Tibial artery (tissue), 4 donors: ENCODE results near the gene ZFY.

ENCODE experiments used
- DNase-seq, 2 donors: peaks; one replicate each; pipeline ENCODE4 v3.0.0-alpha.2; 2019
- H3K27ac ChIP-seq, 2 donors: fragments of 200-600 bp; sonication (generic) in 1 of 2; 1 replicate in 1 of 2; 2 replicates in 1 of 2; pipeline ENCODE4 v1.5.1; 2018 to 2019; ENCODE audit warnings: mild to moderate bottlenecking in 1 of 2
- H3K27me3 ChIP-seq, 2 donors: fragments of 200-600 bp; sonication (generic) in 1 of 2; one replicate each; pipeline versions ENCODE4 v1.5.1 to v1.6.0; 2016 to 2019
- H3K36me3 ChIP-seq, 3 donors: fragments of 200-600 bp; sonication (generic) in 2 of 3; one replicate each; pipeline ENCODE4 v1.5.1; 2016 to 2019; ENCODE audit warnings: mild to moderate bottlenecking in 2 of 3
- H3K4me1 ChIP-seq, 4 donors: fragments of 200-600 bp; sonication (generic) in 2 of 4; 1 replicate in 3 of 4; 2 replicates in 1 of 4; pipeline ENCODE4 v1.5.1; 2016 to 2019
- H3K4me3 ChIP-seq, 2 donors: fragments of 200-600 bp; sonication (generic) in 1 of 2; 1 replicate in 1 of 2; 2 replicates in 1 of 2; pipeline ENCODE4 v1.5.1; 2018 to 2019; ENCODE audit warnings: mild to moderate bottlenecking in 2 of 2
- H3K9me3 ChIP-seq, 3 donors: fragments of 200-600 bp; sonication (generic) in 1 of 3; one replicate each; pipeline ENCODE4 v1.5.1; 2016 to 2019
- CTCF ChIP-seq, 2 experiments: fragments of 200-600 bp in 1 of 2; fragments of 450-650 bp in 1 of 2; IDR thresholded peaks; one replicate each; pipeline ENCODE4 v1.5.1; 2017 to 2019; ENCODE audit warnings: antibody characterized with exemption in 2 of 2, mild to moderate bottlenecking in 1 of 2, moderate library complexity in 1 of 2
- intact Hi-C: fragments of 100-400 bp; cut with DNase I; formaldehyde crosslinking; loops from one replicate; pipeline ENCODE4 v1.15.0; 2023; ENCODE audit warnings: low total_unique reads

ZFY gene

GRCh38 chrY:3025357-3025756 lies 90.2 kb downstream of the ZFY start:
- TF ChIP-seq CTCF (IDR thresholded peaks at IDR 0.05), result no peak
- no peaks in the 10 kb centered on the region for H3K27me3 ChIP-seq
- no peaks in the 10 kb centered on the region for H3K4me1 ChIP-seq
- intact Hi-C loops, result no loop called here
- H3K36me3 ChIP-seq, result no peaks in the 10 kb centered on the region
- no peak overlapping the region for H3K27ac ChIP-seq
- H3K9me3 ChIP-seq, result no peaks in the 10 kb centered on the region
- no peak for DNase-seq
- H3K4me3 ChIP-seq, result no peak overlapping the region
